Measurements from ENCODE around the gene MT1G.

DNA sequence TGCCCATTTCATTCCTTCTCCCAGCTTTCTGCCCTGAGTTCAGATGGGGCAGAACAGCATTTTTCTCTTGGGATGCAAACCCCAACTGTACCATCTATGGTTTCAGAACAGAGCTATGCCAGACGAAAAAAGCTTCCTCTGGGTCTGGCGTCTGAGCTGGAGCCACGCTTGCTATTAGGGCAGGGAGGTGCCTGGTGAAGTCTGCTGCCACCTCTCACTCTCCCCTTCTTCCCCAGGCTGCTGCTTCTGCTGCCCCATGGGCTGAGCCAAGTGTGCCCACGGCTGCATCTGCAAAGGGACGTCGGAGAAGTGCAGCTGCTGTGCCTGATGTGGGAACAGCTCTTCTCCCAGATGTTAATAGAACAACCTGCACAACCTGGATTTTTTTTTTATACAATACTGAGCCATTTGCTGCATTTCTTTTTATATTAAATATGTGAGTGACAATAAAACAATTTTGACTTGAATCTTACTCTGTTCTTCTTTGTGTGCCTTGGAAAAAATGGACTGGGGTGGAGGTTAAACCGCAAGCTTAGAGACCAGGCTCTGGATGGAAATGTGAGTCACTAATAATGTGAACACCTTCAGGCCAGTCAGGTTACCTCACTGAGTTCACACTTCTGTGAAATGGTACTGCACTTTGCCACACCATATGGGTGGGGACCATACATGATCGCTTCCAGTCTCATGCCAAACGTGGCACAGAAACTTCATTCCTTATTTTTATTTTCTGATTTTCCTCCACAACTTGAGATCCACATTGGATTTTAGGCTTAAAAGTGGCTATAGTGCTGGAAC, 31.1 kb downstream of the MT1G start:
- TF ChIP-seq FOXK2 (IDR thresholded peaks at IDR 0.05) (no peak), FOXA1 (IDR thresholded peaks at IDR 0.05) (no peak), NFRKB (IDR thresholded peaks at IDR 0.05) (no peak), SP1 (IDR thresholded peaks at IDR 0.05) (no peak), PKNOX1 (IDR thresholded peaks at IDR 0.05) (no peak), ZNF384 (IDR thresholded peaks at IDR 0.05) (no peak), TARDBP (IDR thresholded peaks at IDR 0.05) (no peak), SUZ12 (IDR thresholded peaks at IDR 0.05) (no peak)

All from HEK293T (cell line).